PFSK-1 (cell line): ENCODE measurements around the gene TRAK1.

Source experiments
- POLR2AphosphoS5 ChIP-seq: IDR thresholded peaks from 2 replicates; pipeline ENCODE4 v1.6.1; 2012; ENCODE audit warnings: low read depth, mild to moderate bottlenecking, control low read depth, low read length, moderate library complexity
- SIN3A ChIP-seq: IDR thresholded peaks from 2 replicates; pipeline ENCODE4 v1.6.1; 2012; ENCODE audit warnings: mild to moderate bottlenecking, low read length, moderate library complexity, borderline replicate concordance; ENCODE audit not compliant: insufficient read depth
- TAF1 ChIP-seq: IDR thresholded peaks from 2 replicates; pipeline ENCODE4 v1.6.1; 2012; ENCODE audit warnings: low read length, control low read depth, borderline replicate concordance; ENCODE audit not compliant: insufficient read depth

- TF ChIP-seq SIN3A: no peak
- TF ChIP-seq POLR2AphosphoS5: no peak
- no peak for TF ChIP-seq TAF1
Measured at GRCh38 chr3:42149532-42149931, 58.4 kb downstream of the TRAK1 start.
